GM12878 (cell line): ENCODE measurements around the gene CIB4. TPM values are rescaled to one million over a fixed set of nuclear protein-coding genes. Genes with fewer than 3 reads are reported as not detected.

Experiments used
- ATAC-seq: fragments of 200-7000 bp; cut with Tn5 transposase; 3 replicates; pipeline ENCODE4 v1.9.1; 2020; ENCODE audit warnings: mild to moderate bottlenecking, moderate library complexity
- BruUV-seq: library from RNA; stranded (reverse); fragments of 400-500 nt; replicated peaks from 2 replicates; lab custom pipeline; 2021; lab: Mats Ljungman, UMichigan
- CTCF ChIA-PET: fragments of 300-600 bp; sonication (Branson Sonifier 250); formaldehyde crosslinking; extraction: SDS; loops from one replicate; lab custom pipeline; 2021; ENCODE audit warnings: inconsistent platforms; lab: Yijun Ruan, JAX
- POLR2A ChIA-PET: fragments of 350-600 bp; formaldehyde crosslinking; extraction: SDS; loops from one replicate; lab custom pipeline; 2021; ENCODE audit warnings: inconsistent platforms; lab: Charles Lee
- RAD21 ChIA-PET: fragments of 300-600 bp; sonication (Branson Sonifier 250); formaldehyde crosslinking; loops from one replicate; lab custom pipeline; 2023; ENCODE audit warnings: antibody characterized with exemption; ENCODE audit not compliant: unreplicated experiment; lab: Charles Lee
- SMC1A ChIA-PET: fragments of 300-600 bp; sonication (Branson Sonifier 250); formaldehyde crosslinking; loops from one replicate; lab custom pipeline; 2023; ENCODE audit not compliant: unreplicated experiment, uncharacterized antibody; lab: Charles Lee
- DNase-seq: peaks from one replicate; pipeline ENCODE4 v3.0.0-alpha.2; 2011; ENCODE audit warnings: low read depth, low spot score
- FAIRE-seq: peaks from 3 replicates; lab custom pipeline; 2011; peaks lifted over from hg19 to GRCh38; lab: Jason Lieb, UNC
- H2AFZ ChIP-seq: 2 replicates; pipeline ENCODE4 v1.6.0; 2011; ENCODE audit warnings: low read depth, low read length, control low read depth; ENCODE audit not compliant: control insufficient read depth
- H3K27ac ChIP-seq: 2 replicates; pipeline ENCODE4 v1.5.1; 2011; ENCODE audit warnings: control low read depth; ENCODE audit not compliant: control insufficient read depth, insufficient read depth
- H3K27me3 ChIP-seq, 2 experiments: replicated peaks in 1 of 2; 2 replicates each; pipeline versions ENCODE4 v1.6.0 to v1.6.1; 2011; ENCODE audit warnings: low read length in 1 of 2; ENCODE audit not compliant: control insufficient read depth in 2 of 2, insufficient read depth in 2 of 2
- H3K36me3 ChIP-seq, 2 experiments: 2 replicates each; pipeline ENCODE4 v1.5.1; 2011; ENCODE audit warnings: low read length in 1 of 2; ENCODE audit not compliant: control insufficient read depth in 2 of 2, insufficient read depth in 2 of 2
- H3K4me1 ChIP-seq: 2 replicates; pipeline ENCODE4 v1.6.1; 2011; ENCODE audit warnings: mild to moderate bottlenecking, low read length, moderate library complexity, mixed read lengths; ENCODE audit not compliant: control insufficient read depth, insufficient read depth
- H3K4me2 ChIP-seq: 2 replicates; pipeline ENCODE4 v1.6.0; 2011; ENCODE audit warnings: control low read depth; ENCODE audit not compliant: control insufficient read depth, insufficient read depth
- H3K4me3 ChIP-seq: fragments of 200-600 bp; sonication (generic); 2 replicates; pipeline ENCODE4 v1.5.1; 2016
- H3K79me2 ChIP-seq: 2 replicates; pipeline ENCODE4 v1.6.0; 2011; ENCODE audit warnings: low read length; ENCODE audit not compliant: control insufficient read depth, insufficient read depth
- H3K9ac ChIP-seq: 2 replicates; pipeline ENCODE4 v1.8.0; 2011; ENCODE audit warnings: low read length, control low read depth, mixed read lengths; ENCODE audit not compliant: control insufficient read depth, insufficient read depth
- H3K9me3 ChIP-seq: replicated peaks from 3 replicates; pipeline ENCODE4 v1.5.1; 2011; ENCODE audit warnings: mild to moderate bottlenecking, low read length; ENCODE audit not compliant: control insufficient read depth, insufficient read depth
- H4K20me1 ChIP-seq: 2 replicates; pipeline ENCODE4 v1.6.0; 2011; ENCODE audit not compliant: control insufficient read depth, insufficient read depth
- CREB1 ChIP-seq: IDR thresholded peaks from 2 replicates; pipeline ENCODE4 v1.6.1; 2012; ENCODE audit warnings: low read depth, mild to moderate bottlenecking, inconsistent platforms
- ESRRA ChIP-seq: IDR thresholded peaks from 2 replicates; pipeline ENCODE4 v1.6.1; 2012; ENCODE audit warnings: mild to moderate bottlenecking, low read length, improper control_type of control experiment
- FOS ChIP-seq: IDR thresholded peaks from 3 replicates; pipeline ENCODE4 v1.6.1; 2011; ENCODE audit warnings: borderline replicate concordance; ENCODE audit not compliant: insufficient read length; ENCODE audit errors: extremely low read depth
- GATAD2B ChIP-seq: fragments of 450-650 bp; conservative IDR thresholded peaks from 2 replicates; pipeline ENCODE4 v1.6.1; 2017; ENCODE audit warnings: low read depth, mild to moderate bottlenecking, moderate library complexity
- HDAC6 ChIP-seq: fragments of 200-600 bp; sonication (generic); IDR thresholded peaks from one replicate; pipeline ENCODE4 v1.8.0; 2017; ENCODE audit warnings: antibody characterized with exemption; ENCODE audit not compliant: unreplicated experiment
- IKZF2 ChIP-seq, 2 experiments: fragments of 450-650 bp; IDR thresholded peaks; 2 replicates each; pipeline ENCODE4 v1.6.1; 2017; ENCODE audit warnings: mild to moderate bottlenecking in 2 of 2, moderate library complexity in 2 of 2
- JUNB ChIP-seq: IDR thresholded peaks from 2 replicates; pipeline ENCODE4 v1.6.1; 2016; ENCODE audit warnings: antibody characterized with exemption, mild to moderate bottlenecking
- JUND ChIP-seq: IDR thresholded peaks from 2 replicates; pipeline ENCODE4 v1.6.1; 2012; ENCODE audit warnings: low read depth, mild to moderate bottlenecking, low read length, improper control_type of control experiment, moderate library complexity
- KDM1A ChIP-seq: fragments of 200-600 bp; sonication (generic); IDR thresholded peaks from 2 replicates; pipeline ENCODE4 v1.6.1; 2016; ENCODE audit warnings: borderline replicate concordance
- MXI1 ChIP-seq: fragments of 150-350 bp; IDR thresholded peaks from 2 replicates; pipeline ENCODE4 v1.6.1; 2011; ENCODE audit warnings: low read depth, mild to moderate bottlenecking, inconsistent platforms, low read length, improper control_type of control experiment
- PML ChIP-seq: IDR thresholded peaks from 2 replicates; pipeline ENCODE4 v1.6.1; 2012; ENCODE audit warnings: low read length, inconsistent platforms
- RCOR1 ChIP-seq: conservative IDR thresholded peaks from 2 replicates; pipeline ENCODE4 v1.6.1; 2012; ENCODE audit warnings: low read depth, low read length, improper control_type of control experiment
- RFX5 ChIP-seq: IDR thresholded peaks from 2 replicates; pipeline ENCODE4 v1.6.1; 2011; ENCODE audit warnings: low read depth, low read length, improper control_type of control experiment
- WRNIP1 ChIP-seq: IDR thresholded peaks from 2 replicates; pipeline ENCODE4 v1.6.1; 2011; ENCODE audit warnings: low read depth, low read length, improper control_type of control experiment, borderline replicate concordance
- WGBS: methylation state at CpG from one replicate; pipeline ENCODE4 v1.1.6; 2016; ENCODE audit warnings: low lambda C conversion rate; ENCODE audit not compliant: insufficient replicate concordance, insufficient coverage; ENCODE audit errors: missing lambda C conversion rate; 5-methylcytosine and 5-hydroxymethylcytosine counted together
- in situ Hi-C: fragments of 300-500 bp; cut with MboI; formaldehyde crosslinking; loops from 9 replicates; pipeline ENCODE4 v1.14.3; 2018; ENCODE audit warnings: mixed read lengths
- intact Hi-C: fragments of 100-400 bp; cut with micrococcal nuclease; formaldehyde crosslinking; loops from one replicate; pipeline ENCODE4 v1.14.2; 2022; ENCODE audit not compliant: unreplicated experiment
- polyA plus RNA-seq, 11 experiments: library from polyadenylated mRNA; depleted of rRNA in 4 of 11; unstranded in 6 of 11; stranded (reverse) in 5 of 11; fragments of >200 nt; fragmentation: Nextera tagmentation in 4 of 11; fragmentation: Illumina TruSeq in 1 of 11; extraction: Ambion mirVana in 4 of 11; extraction: Trizol in 1 of 11; gene quantifications; 1 replicate in 1 of 11; 2 replicates in 10 of 11; pipeline versions ENCODE4 v1.2.1 to v1.2.3, GENCODE V29; 2011 to 2016; ENCODE audit warnings: inconsistent platforms in 2 of 11, missing spikeins in 2 of 11, low read depth in 1 of 11
- total RNA-seq, 4 experiments: library from RNA; depleted of rRNA in 3 of 4; stranded (reverse); fragments of >200 nt in 3 of 4; fragmentation: Illumina TruSeq in 1 of 4; extraction: Trizol in 1 of 4; gene quantifications; 2 replicates each; pipeline versions ENCODE4 v1.2.1 to v1.2.3, GENCODE V29; 2013 to 2021
- TF ChIP-seq, protein P1 (sequence below): fragments of 450-650 bp; formaldehyde crosslinking; IDR thresholded peaks from 2 replicates; pipeline ENCODE4 v1.4.0; 2022; ENCODE audit warnings: mild to moderate bottlenecking, moderate library complexity

Gene CIB4
- total and polyA plus RNA-seq, 10 of the 15 experiments (the other 5 are each of a cell fraction or from before 2014, with no cell fraction given): not detected

DNA sequence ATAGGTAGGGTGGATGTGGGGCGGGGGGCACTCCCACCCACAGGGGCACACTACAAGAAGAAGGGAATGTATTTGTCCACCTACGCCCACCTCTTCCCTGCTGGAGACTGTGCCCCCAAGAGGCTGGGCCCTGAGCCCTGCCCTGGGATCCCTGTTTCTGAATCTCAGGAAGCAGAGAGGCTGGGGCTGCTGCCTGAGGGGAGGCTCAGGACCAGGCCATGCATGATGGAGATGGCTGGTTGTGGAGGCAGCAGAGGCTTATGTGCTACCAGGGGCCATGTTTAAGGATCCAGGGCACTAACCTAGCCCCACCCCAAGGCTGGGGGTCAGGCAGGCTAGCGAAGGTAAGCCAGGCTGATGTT lies 82.1 kb downstream of the CIB4 start:
- CTCF ChIA-PET: no interaction called here
- intact Hi-C loops (no loop called here), in situ Hi-C loops (no loop called here)
- no peak for ATAC-seq
- POLR2A ChIA-PET: no interaction called here
- H3K9me3 ChIP-seq: no peaks in the 10 kb centered on the region
- no peak overlapping the region for H3K4me3 ChIP-seq
- no peaks in the 10 kb centered on the region for H4K20me1 ChIP-seq
- H3K27ac ChIP-seq: no peak overlapping the region
- H2AFZ ChIP-seq: no peak overlapping the region
- BruUV-seq: no TSS peak
- RAD21 ChIA-PET: no interaction called here
- WGBS: 0% methylated on average over 3 of the region's 3 CpGs
- H3K9ac ChIP-seq: no peak overlapping the region
- SMC1A ChIA-PET: no interaction called here
- DNase-seq: no peak
- no peak overlapping the region for H3K4me2 ChIP-seq
- no peak for FAIRE-seq
- peaks cover 9 to 16% of the 10 kb centered on the region in 2 experiments for H3K27me3 ChIP-seq
- H3K36me3 ChIP-seq: no peaks in the 10 kb centered on the region
- H3K4me1 ChIP-seq: no peaks in the 10 kb centered on the region
- no peak for TF ChIP-seq MXI1
- TF ChIP-seq ESRRA: no peak
- TF ChIP-seq IKZF2 (IDR thresholded peaks at IDR 0.05): no peak
- no peak for TF ChIP-seq FOS
- TF ChIP-seq KDM1A: no peak
- no peak for TF ChIP-seq JUNB
- no peak for TF ChIP-seq JUND
- no peak for TF ChIP-seq PML
- no peak for TF ChIP-seq RCOR1
- TF ChIP-seq, protein P1, sequence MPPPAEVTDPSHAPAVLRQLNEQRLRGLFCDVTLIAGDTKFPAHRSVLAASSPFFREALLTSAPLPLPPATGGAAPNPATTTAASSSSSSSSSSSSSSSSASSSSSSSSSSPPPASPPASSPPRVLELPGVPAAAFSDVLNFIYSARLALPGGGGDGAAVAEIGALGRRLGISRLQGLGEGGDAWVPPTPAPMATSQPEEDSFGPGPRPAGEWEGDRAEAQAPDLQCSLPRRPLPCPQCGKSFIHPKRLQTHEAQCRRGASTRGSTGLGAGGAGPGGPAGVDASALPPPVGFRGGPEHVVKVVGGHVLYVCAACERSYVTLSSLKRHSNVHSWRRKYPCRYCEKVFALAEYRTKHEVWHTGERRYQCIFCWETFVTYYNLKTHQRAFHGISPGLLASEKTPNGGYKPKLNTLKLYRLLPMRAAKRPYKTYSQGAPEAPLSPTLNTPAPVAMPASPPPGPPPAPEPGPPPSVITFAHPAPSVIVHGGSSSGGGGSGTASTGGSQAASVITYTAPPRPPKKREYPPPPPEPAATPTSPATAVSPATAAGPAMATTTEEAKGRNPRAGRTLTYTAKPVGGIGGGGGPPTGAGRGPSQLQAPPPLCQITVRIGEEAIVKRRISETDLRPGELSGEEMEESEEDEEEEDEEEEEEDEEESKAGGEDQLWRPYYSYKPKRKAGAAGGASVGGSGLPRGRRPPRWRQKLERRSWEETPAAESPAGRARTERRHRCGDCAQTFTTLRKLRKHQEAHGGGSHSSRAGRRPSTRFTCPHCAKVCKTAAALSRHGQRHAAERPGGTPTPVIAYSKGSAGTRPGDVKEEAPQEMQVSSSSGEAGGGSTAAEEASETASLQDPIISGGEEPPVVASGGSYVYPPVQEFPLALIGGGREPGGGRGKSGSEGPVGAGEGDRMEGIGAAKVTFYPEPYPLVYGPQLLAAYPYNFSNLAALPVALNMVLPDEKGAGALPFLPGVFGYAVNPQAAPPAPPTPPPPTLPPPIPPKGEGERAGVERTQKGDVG (CRISPR knock-in tag): no peak
- TF ChIP-seq WRNIP1: no peak
- TF ChIP-seq GATAD2B: no peak
- TF ChIP-seq HDAC6: no peak
- no peak for TF ChIP-seq RFX5
- no peak for TF ChIP-seq CREB1
- H3K79me2 ChIP-seq: no peaks in the 10 kb centered on the region
